T47D (cell line): ENCODE measurements around the gene ATP11A.
"Not testable (repeated sequence)": the region's sequence is repeated elsewhere in the genome, so short reads cannot be mapped to it uniquely, and the experiment has no call there.

Source experiments
- DNase-seq, 2 experiments: peaks; one replicate each; pipeline versions ENCODE4 v3.0.0 to v3.0.0-alpha.2; 2011 to 2012; ENCODE audit warnings: low read depth in 1 of 2, low spot score in 1 of 2
- JUND ChIP-seq: IDR thresholded peaks from 2 replicates; pipeline ENCODE4 v1.6.1; 2012; ENCODE audit warnings: low read depth
- in situ Hi-C: cut with HindIII; loops from 2 replicates; pipeline ENCODE4 v1.10.0; 2016; ENCODE audit warnings: low sequenced_read_pairs, low pct_unique_long_range_greater_than_20kb

The ATP11A gene

GRCh38 chr13:112700291-112701060 lies 10.6 kb downstream of the ATP11A start:
- in situ Hi-C loops: no loop called here
- no peak for TF ChIP-seq JUND
- no peak for DNase-seq

- no peak for DNase-seq
- TF ChIP-seq JUND: no peak
- in situ Hi-C loops: no loop called here
These were observed 12.6 kb downstream of the ATP11A start for GRCh38 chr13:112702341-112702985.

GRCh38 chr13:112702986-112703379 lies 13.1 kb downstream of the ATP11A start:
- in situ Hi-C loops: no loop called here
- no peak for DNase-seq
- no peak for TF ChIP-seq JUND

- no peak for TF ChIP-seq JUND
- DNase-seq: no peak
- in situ Hi-C loops: no loop called here
These were observed 13.8 kb downstream of the ATP11A start for GRCh38 chr13:112703449-112704284.

- TF ChIP-seq JUND: no peak
- DNase-seq: no peak
- in situ Hi-C loops: no loop called here
These were observed 14.7 kb downstream of the ATP11A start for GRCh38 chr13:112704308-112705145.

- in situ Hi-C loops: no loop called here
These were observed 15.4 kb downstream of the ATP11A start for GRCh38 chr13:112705286-112705685.

GRCh38 chr13:112706171-112706570 lies 16.3 kb downstream of the ATP11A start:
- TF ChIP-seq JUND: no peak
- DNase-seq: no peak
- in situ Hi-C loops: no loop called here

More at GRCh38 chr13:112705286-112705685, 15.4 kb downstream of the ATP11A start:
- no peak for TF ChIP-seq JUND
- no peak for DNase-seq

GRCh38 chr13:112708560-112709240 lies 18.9 kb downstream of the ATP11A start:
- no peak for TF ChIP-seq JUND
- DNase-seq: no peak
- in situ Hi-C loops: no loop called here

- in situ Hi-C loops, DNase-seq: not testable (repeated sequence)
These were observed 19.5 kb downstream of the ATP11A start for GRCh38 chr13:112709316-112709715.

GRCh38 chr13:112709825-112710783 lies 20.3 kb downstream of the ATP11A start:
- in situ Hi-C loops: no loop called here
- no peak for DNase-seq
- no peak for TF ChIP-seq JUND
